MM.1S (cell line): ENCODE results near the gene LRRC28.

Source experiments
- CTCF ChIP-seq: fragments of 300-600 bp; sonication (generic); IDR thresholded peaks from 2 replicates; pipeline ENCODE4 v1.5.1; 2016; ENCODE audit warnings: antibody characterized with exemption, low read length, mixed read lengths
- EZH2phosphoT487 ChIP-seq: fragments of 300-600 bp; sonication (generic); IDR thresholded peaks from 2 replicates; pipeline ENCODE4 v1.6.1; 2018; ENCODE audit warnings: antibody characterized with exemption, low read length

GRCh38 chr15:99410477-99410876 lies 159.2 kb downstream of the LRRC28 start:
- no peak for TF ChIP-seq CTCF
- no peak for TF ChIP-seq EZH2phosphoT487
